Heart left ventricle (tissue), 16 donors: ENCODE data around the gene TMC6. TPM values are rescaled to one million over a fixed set of nuclear protein-coding genes. Genes with fewer than 3 reads are reported as not detected.
A peak's percentile ranks its signal among the peaks of the same experiment; 100 is the strongest.
"Not testable (repeated sequence)": the region's sequence is repeated elsewhere in the genome, so short reads cannot be mapped to it uniquely, and the experiment has no call there.

Experiments
- ATAC-seq, 4 donors: fragments of 200-7000 bp; cut with Tn5 transposase; one replicate each; pipeline ENCODE4 v1.9.1; 2020 to 2022; ENCODE audit warnings: moderate library complexity in 4 of 4, mild to moderate bottlenecking in 3 of 4, moderate number of reproducible peaks in 1 of 4
- DNase-seq, 5 donors: peaks; one replicate each; pipeline ENCODE4 v3.0.0-alpha.2; 2020
- H3K27ac ChIP-seq, 12 donors: fragments of 200-600 bp; sonication (generic) in 4 of 12; one replicate each; pipeline versions ENCODE4 v1.5.0 to v1.8.0; 2016 to 2022; ENCODE audit warnings: mild to moderate bottlenecking in 2 of 12
- H3K27me3 ChIP-seq, 9 donors: fragments of 200-600 bp; sonication (generic) in 2 of 9; one replicate each; pipeline versions ENCODE4 v1.5.1 to v1.8.0; 2016 to 2022; ENCODE audit warnings: mild to moderate bottlenecking in 3 of 9
- H3K36me3 ChIP-seq, 9 donors: fragments of 200-600 bp; sonication (generic) in 2 of 9; one replicate each; pipeline versions ENCODE4 v1.5.0 to v1.8.0; 2018 to 2022; ENCODE audit warnings: mild to moderate bottlenecking in 2 of 9
- H3K4me1 ChIP-seq, 12 donors: fragments of 200-600 bp; sonication (generic) in 4 of 12; one replicate each; pipeline versions ENCODE4 v1.5.0 to v1.8.0; 2016 to 2022; ENCODE audit warnings: mild to moderate bottlenecking in 3 of 12
- H3K4me3 ChIP-seq, 12 donors: fragments of 200-600 bp; sonication (generic) in 4 of 12; one replicate each; pipeline versions ENCODE4 v1.5.0 to v1.8.0; 2017 to 2022; ENCODE audit warnings: mild to moderate bottlenecking in 9 of 12, moderate library complexity in 4 of 12
- H3K9me3 ChIP-seq, 12 donors: fragments of 200-600 bp; sonication (generic) in 4 of 12; one replicate each; pipeline versions ENCODE4 v1.5.0 to v1.8.0; 2016 to 2022; ENCODE audit warnings: mild to moderate bottlenecking in 1 of 12
- CTCF ChIP-seq, 12 donors: fragments of 200-600 bp; sonication (generic) in 4 of 12; IDR thresholded peaks; one replicate each; pipeline versions ENCODE4 v1.5.0 to v1.8.0; 2018 to 2022; ENCODE audit warnings: antibody characterized with exemption in 12 of 12, mild to moderate bottlenecking in 5 of 12
- POLR2A ChIP-seq, 2 donors: fragments of 450-650 bp; IDR thresholded peaks; one replicate each; pipeline ENCODE4 v1.6.1; 2017; ENCODE audit warnings: antibody characterized with exemption in 2 of 2, mild to moderate bottlenecking in 2 of 2, moderate library complexity in 2 of 2
- WGBS, 4 donors: extraction: QIAGEN DNeasy Blood & Tissue Kit in 2 of 4; methylation state at CpG; one replicate each; pipeline versions ENCODE4 v1.1.5 to v1.1.7; 2013 to 2018; 5-methylcytosine and 5-hydroxymethylcytosine counted together
- intact Hi-C, 10 donors: fragments of 100-400 bp; cut with DNase I; formaldehyde crosslinking; loops; one replicate each; pipeline versions ENCODE4 v1.11.1 to v1.14.2; 2022
- polyA plus RNA-seq, 2 donors: library from polyadenylated mRNA; stranded (reverse); fragments of 200-250 nt; gene quantifications; one replicate each; pipeline ENCODE4 v1.2.3, GENCODE V29; 2013
- total RNA-seq, 9 donors: library from RNA; depleted of rRNA in 2 of 9; stranded (reverse); fragments of >200 nt in 2 of 9; fragmentation: NEBNext Ultra II Directional in 3 of 9; extraction: Animal tissue kit (Norgen Biotek cat#: 25700) in 3 of 9; gene quantifications; one replicate each; pipeline versions ENCODE4 v1.1.0 to v1.2.4, GENCODE V29; 2016 to 2023
- donor health status: ischemic (EF 13 %, LVEDD 7.1; RV severe dilation, severe dysfunction).
- donor health status: healthy with polysubstance abuse.
- donor health status: DM: no; HTN: yes; CAD: no.
- donor health status: DM: no; HTN: no; CAD: no.
- donor health status: ischemic (EF 25% LVEDD 6.9; RV normal size, moderate dysfunction).
- donor health status: ischemic (EF 25% LVEDD 5.7; RV mildly dilated, moderate dysfunction).
- donor health status: healthy.
- donor health status: DM: yes; HTN: yes; CAD: no.
- donor health status: ischemic (EF 35%, LVEDD 5.7; RV mildly dilated, moderate dysfunction).
- donor health status: nonischemic (EF 11% LVEDD 7.7; RV severe dilation, severe dysfunction).
- donor health status: DM: yes; HTN: yes; CAD: no.
- donor health status: PGD.
- donor health status: ischemic (EF 29% LVEDD 5.4; RV normal size, mild dysfunction).
- donor health status: nonischemic (EF 23%, LVEDD 6.1; RV moderate dilation, normal function).

The TMC6 gene
- total and polyA plus RNA-seq, 11 donors, result 31.2 to 139 (median 69.9) TPM

GRCh38 chr17:78117027-78117981 lies 11.3 kb downstream of the TMC6 start:
- Histone ChIP-seq H3K9me3 (no peaks in the 10 kb centered on the region), H3K27ac (no peak overlapping the region), H3K36me3 (peaks cover 0 to 87% (median 28%) of the 10 kb centered on the region in 9 donors), H3K4me3 (no peak overlapping the region), H3K27me3 (no peaks in the 10 kb centered on the region), H3K4me1 (peaks cover 0 to 37% (median 22%) of the 10 kb centered on the region in 12 donors)
- TF ChIP-seq POLR2A (IDR thresholded peaks at IDR 0.05), result no peak
- peak in 8 of 12 donors; percentile 14 to 47 (median 28) for TF ChIP-seq CTCF (IDR thresholded peaks at IDR 0.05)
- intact Hi-C loops, result loop anchor here in 5 of 10 donors (10.0 kb wide), 1 partner anchor 307 kb away; no protein-coding TSS in a partner anchor
- DNase-seq (peak in 2 of 5 donors; percentile 37 to 64), ATAC-seq (peak in 2 of 4 donors; percentile 7 to 10)
- 68 to 72% (median 69%) methylated on average over 29 to 41 of the region's 41 CpGs for WGBS, 4 donors

- WGBS, 4 donors, result 95 to 98% (median 96%) methylated on average over 9 of the region's 9 CpGs
- no peak for DNase-seq
- intact Hi-C loops, result loop anchor here in 5 of 10 donors (10.0 kb wide), 1 partner anchor 308 kb away; no protein-coding TSS in a partner anchor
- no peak for ATAC-seq
- no peak overlapping the region for H3K27ac ChIP-seq
- H3K4me3 ChIP-seq, result no peak overlapping the region
- H3K9me3 ChIP-seq, result no peaks in the 10 kb centered on the region
- H3K4me1 ChIP-seq, result peaks cover 0 to 40% (median 23%) of the 10 kb centered on the region in 12 donors
- no peaks in the 10 kb centered on the region for H3K27me3 ChIP-seq
- H3K36me3 ChIP-seq, result peaks cover 0 to 84% (median 22%) of the 10 kb centered on the region in 9 donors
- TF ChIP-seq CTCF (IDR thresholded peaks at IDR 0.05), result no peak
- no peak for TF ChIP-seq POLR2A (IDR thresholded peaks at IDR 0.05)
These were observed 12.1 kb downstream of the TMC6 start for GRCh38 chr17:78116411-78116810.

GRCh38 chr17:78115803-78116202 lies 12.8 kb downstream of the TMC6 start:
- WGBS, 4 donors, result 91 to 97% (median 95%) methylated on average over 15 of the region's 18 CpGs
- H3K4me3 ChIP-seq, H3K27ac ChIP-seq, DNase-seq, H3K27me3 ChIP-seq, ATAC-seq, H3K9me3 ChIP-seq: not testable (repeated sequence)
- Histone ChIP-seq H3K4me1 (peaks cover 0 to 46% (median 23%) of the 10 kb centered on the region in 12 donors), H3K36me3 (peaks cover 0 to 84% (median 20%) of the 10 kb centered on the region in 9 donors)
- intact Hi-C loops, result loop anchor here in 5 of 10 donors (10.0 kb wide), 1 partner anchor 309 kb away; no protein-coding TSS in a partner anchor

GRCh38 chr17:78114831-78115723 lies 13.5 kb downstream of the TMC6 start:
- peak; percentile 52 to 88 (median 74) for ATAC-seq
- 60 to 81% (median 70%) methylated on average over 16 to 27 of the region's 28 CpGs for WGBS, 4 donors
- no peak for TF ChIP-seq CTCF (IDR thresholded peaks at IDR 0.05)
- TF ChIP-seq POLR2A (IDR thresholded peaks at IDR 0.05), result no peak
- H3K4me1 ChIP-seq, result peaks cover 0 to 53% (median 26%) of the 10 kb centered on the region in 12 donors
- H3K4me3 ChIP-seq, result no peak overlapping the region
- H3K27me3 ChIP-seq, result no peaks in the 10 kb centered on the region
- no peaks in the 10 kb centered on the region for H3K9me3 ChIP-seq
- peak in 4 of 5 donors; percentile 58 to 78 (median 68) for DNase-seq
- H3K27ac ChIP-seq, result peak overlapping the region in 9 of 12 donors; percentile 37 to 69 (median 60)
- H3K36me3 ChIP-seq, result peaks cover 0 to 84% (median 16%) of the 10 kb centered on the region in 9 donors
- intact Hi-C loops, result loop anchor here in 9 of 10 donors (1.0 to 10.0 kb wide), 4 partner anchors 137 to 310 kb away; no protein-coding TSS in a partner anchor
